Right atrium auricular region (tissue), 2 donors: ENCODE data around the gene TMEM121. TPM values are rescaled to one million over a fixed set of nuclear protein-coding genes. Genes with fewer than 3 reads are reported as not detected.

Source experiments
- DNase-seq: peaks from one replicate; pipeline ENCODE4 v3.0.0-alpha.2; 2019; ENCODE audit warnings: low spot score
- H3K27ac ChIP-seq, 2 donors: fragments of 200-600 bp; sonication (generic); 1 replicate in 1 of 2; 2 replicates in 1 of 2; pipeline ENCODE4 v1.5.1; 2016 to 2019
- H3K27me3 ChIP-seq, 2 donors: fragments of 200-600 bp; sonication (generic); one replicate each; pipeline versions ENCODE4 v1.5.1 to v1.6.0; 2017 to 2019
- H3K36me3 ChIP-seq: fragments of 200-600 bp; sonication (generic); one replicate; pipeline ENCODE4 v1.5.1; 2016
- H3K4me1 ChIP-seq, 2 donors: fragments of 200-600 bp; sonication (generic); one replicate each; pipeline versions ENCODE4 v1.5.1 to v1.6.0; 2017 to 2019
- H3K4me3 ChIP-seq, 2 donors: fragments of 200-600 bp; sonication (generic); 1 replicate in 1 of 2; 2 replicates in 1 of 2; pipeline ENCODE4 v1.5.1; 2017 to 2019; ENCODE audit warnings: mild to moderate bottlenecking in 1 of 2, moderate library complexity in 1 of 2
- H3K9me3 ChIP-seq, 2 donors: fragments of 200-600 bp; sonication (generic); one replicate each; pipeline ENCODE4 v1.5.1; 2019
- total RNA-seq, 2 donors: library from RNA; depleted of rRNA; stranded (reverse); fragments of >200 nt; gene quantifications; one replicate each; pipeline ENCODE4 v1.1.0, GENCODE V29; 2016
- TF ChIP-seq, protein P1 (sequence below), 2 donors: fragments of 200-600 bp; sonication (generic); IDR thresholded peaks; one replicate each; pipeline ENCODE4 v1.5.1; 2019; ENCODE audit warnings: antibody characterized with exemption in 2 of 2

TMEM121 gene
- 1 to 10 TPM; 3.4 to 5.8 TPM for total RNA-seq

DNA sequence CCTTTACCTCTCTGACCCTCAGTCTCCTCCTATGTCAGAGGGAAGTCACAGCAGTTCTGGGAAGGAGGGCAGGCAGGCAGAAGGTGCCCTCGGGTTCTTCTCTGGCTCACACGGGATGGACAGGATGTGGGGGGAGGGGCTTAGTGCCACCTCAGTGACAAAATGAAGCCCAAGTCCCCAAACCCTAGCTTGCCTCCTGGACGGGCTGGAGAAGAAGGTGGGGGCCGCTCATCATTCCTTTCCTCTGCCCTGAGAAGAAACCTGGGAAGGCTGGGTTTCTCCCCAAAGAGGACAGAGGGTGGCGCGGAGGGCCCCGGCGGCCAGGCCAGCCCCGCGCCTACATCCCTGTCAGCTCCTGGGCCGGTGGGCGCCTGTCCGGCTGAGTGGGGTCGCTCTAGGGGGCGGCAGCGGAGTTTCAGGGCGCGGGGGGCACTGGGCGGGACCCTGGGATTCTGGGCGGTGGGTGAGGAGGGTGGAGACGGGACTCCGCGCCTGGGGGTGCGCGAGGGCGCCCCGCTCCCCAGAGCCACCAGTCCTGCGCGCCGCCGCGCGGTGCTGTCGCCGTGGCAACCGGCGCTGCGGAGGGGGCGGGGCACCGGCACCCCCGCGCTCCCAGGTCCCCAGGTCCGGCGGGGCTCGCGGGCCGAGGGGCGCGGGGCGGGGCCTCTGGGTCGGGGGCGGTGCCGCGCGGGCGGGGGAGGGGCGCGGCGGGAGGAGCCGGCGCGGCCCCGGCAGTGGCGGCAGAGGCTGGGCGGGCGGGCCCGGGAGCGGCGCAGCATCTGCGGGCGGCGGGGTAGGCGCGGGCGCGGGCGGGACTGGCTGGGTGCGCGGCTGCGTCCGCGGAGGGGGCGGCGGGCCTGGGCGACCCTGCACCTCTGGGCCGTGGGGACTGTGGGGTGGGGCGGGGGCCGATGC lies at the start of gene TMEM121:
TMEM121 (plus strand) TSS at position 723 of the 915 bp plus-strand sequence. CDS start 2,252 bp downstream, outside the sequence.
- Histone ChIP-seq H3K9me3 (no peaks in the 10 kb centered on the region), H3K27ac (peak within 1 kb of the TSS; percentile 43 to 57), H3K27me3 (no peaks in the 10 kb centered on the region), H3K4me1 (peaks cover 0 to 43% of the 10 kb centered on the region in 2 donors), H3K36me3 (no peaks in the 10 kb centered on the region), H3K4me3 (peak within 1 kb of the TSS; percentile 60 to 68)
- TF ChIP-seq, protein P1, sequence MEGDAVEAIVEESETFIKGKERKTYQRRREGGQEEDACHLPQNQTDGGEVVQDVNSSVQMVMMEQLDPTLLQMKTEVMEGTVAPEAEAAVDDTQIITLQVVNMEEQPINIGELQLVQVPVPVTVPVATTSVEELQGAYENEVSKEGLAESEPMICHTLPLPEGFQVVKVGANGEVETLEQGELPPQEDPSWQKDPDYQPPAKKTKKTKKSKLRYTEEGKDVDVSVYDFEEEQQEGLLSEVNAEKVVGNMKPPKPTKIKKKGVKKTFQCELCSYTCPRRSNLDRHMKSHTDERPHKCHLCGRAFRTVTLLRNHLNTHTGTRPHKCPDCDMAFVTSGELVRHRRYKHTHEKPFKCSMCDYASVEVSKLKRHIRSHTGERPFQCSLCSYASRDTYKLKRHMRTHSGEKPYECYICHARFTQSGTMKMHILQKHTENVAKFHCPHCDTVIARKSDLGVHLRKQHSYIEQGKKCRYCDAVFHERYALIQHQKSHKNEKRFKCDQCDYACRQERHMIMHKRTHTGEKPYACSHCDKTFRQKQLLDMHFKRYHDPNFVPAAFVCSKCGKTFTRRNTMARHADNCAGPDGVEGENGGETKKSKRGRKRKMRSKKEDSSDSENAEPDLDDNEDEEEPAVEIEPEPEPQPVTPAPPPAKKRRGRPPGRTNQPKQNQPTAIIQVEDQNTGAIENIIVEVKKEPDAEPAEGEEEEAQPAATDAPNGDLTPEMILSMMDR (IDR thresholded peaks at IDR 0.05) = no peak
- DNase-seq = no peak

GRCh38 chr14:105476831-105477659 lies 49.3 kb upstream of the TMEM121 start:
- peak overlapping the region; percentile 95 to 100 for H3K27ac ChIP-seq
- H3K9me3 ChIP-seq = no peaks in the 10 kb centered on the region
- H3K36me3 ChIP-seq = peaks cover 17% of the 10 kb centered on the region
- peak overlapping the region; percentile 98 to 100 for H3K4me3 ChIP-seq
- no peaks in the 10 kb centered on the region for H3K27me3 ChIP-seq
- peaks cover 0 to 77% of the 10 kb centered on the region in 2 donors for H3K4me1 ChIP-seq
- DNase-seq = no peak
- TF ChIP-seq, protein P1 (IDR thresholded peaks at IDR 0.05) = no peak

DNA sequence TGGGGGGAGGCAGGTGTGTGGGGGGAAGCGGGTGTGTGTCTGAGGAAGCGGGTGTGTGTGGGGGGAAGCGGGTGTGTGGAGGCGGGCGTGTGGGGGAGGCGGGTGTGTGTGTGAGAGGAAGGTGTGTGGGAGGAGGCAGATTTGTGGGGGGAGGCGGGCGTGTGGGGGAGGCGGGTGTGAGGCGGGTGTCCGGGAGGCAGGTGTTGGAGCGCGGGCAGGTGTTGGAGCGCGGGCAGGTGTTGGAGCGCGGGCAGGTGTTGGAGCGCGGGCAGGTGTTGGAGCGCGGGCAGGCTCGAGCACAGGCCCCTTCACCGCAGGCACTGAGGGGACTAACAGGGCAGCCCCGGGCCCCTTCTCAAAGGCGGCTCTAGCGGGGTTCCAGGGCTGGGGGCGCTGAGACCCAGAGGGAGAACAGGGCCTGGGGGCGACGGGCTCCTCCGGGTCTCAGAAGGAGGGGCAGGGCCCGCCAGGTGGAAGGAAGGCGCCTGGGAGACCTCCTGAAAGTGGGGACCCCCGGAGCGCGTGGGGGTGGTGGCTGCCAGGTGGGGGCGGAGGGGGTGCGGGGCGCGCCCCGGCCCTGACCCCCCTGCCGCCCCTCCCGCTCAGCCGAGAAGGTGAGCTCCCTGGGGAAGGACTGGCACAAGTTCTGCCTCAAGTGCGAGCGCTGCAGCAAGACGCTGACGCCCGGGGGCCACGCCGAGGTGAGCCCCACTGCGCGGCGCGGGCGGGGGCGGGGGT lies 48.6 kb upstream of the TMEM121 start:
- peaks cover 0 to 77% of the 10 kb centered on the region in 2 donors for H3K4me1 ChIP-seq
- peak overlapping the region; percentile 98 to 100 for H3K4me3 ChIP-seq
- no peaks in the 10 kb centered on the region for H3K27me3 ChIP-seq
- TF ChIP-seq, protein P1 (IDR thresholded peaks at IDR 0.05) = no peak
- DNase-seq = no peak
- peak overlapping the region; percentile 95 to 100 for H3K27ac ChIP-seq
- peaks cover 17% of the 10 kb centered on the region for H3K36me3 ChIP-seq
- no peaks in the 10 kb centered on the region for H3K9me3 ChIP-seq

- Histone ChIP-seq H3K4me3 (peak overlapping the region in 1 of 2 donors; percentile 100), H3K27me3 (no peaks in the 10 kb centered on the region), H3K36me3 (peaks cover 17% of the 10 kb centered on the region), H3K4me1 (peaks cover 0 to 77% of the 10 kb centered on the region in 2 donors), H3K27ac (peak overlapping the region; percentile 95 to 98), H3K9me3 (no peaks in the 10 kb centered on the region)
- no peak for DNase-seq
- TF ChIP-seq, protein P1 (IDR thresholded peaks at IDR 0.05) = no peak
Observed at GRCh38 chr14:105478398-105479251, 47.8 kb upstream of the TMEM121 start.
